ENCODE results near the gene TMED6.
A peak's percentile ranks its signal among the peaks of the same experiment; 100 is the strongest.

Gene TMED6

DNA sequence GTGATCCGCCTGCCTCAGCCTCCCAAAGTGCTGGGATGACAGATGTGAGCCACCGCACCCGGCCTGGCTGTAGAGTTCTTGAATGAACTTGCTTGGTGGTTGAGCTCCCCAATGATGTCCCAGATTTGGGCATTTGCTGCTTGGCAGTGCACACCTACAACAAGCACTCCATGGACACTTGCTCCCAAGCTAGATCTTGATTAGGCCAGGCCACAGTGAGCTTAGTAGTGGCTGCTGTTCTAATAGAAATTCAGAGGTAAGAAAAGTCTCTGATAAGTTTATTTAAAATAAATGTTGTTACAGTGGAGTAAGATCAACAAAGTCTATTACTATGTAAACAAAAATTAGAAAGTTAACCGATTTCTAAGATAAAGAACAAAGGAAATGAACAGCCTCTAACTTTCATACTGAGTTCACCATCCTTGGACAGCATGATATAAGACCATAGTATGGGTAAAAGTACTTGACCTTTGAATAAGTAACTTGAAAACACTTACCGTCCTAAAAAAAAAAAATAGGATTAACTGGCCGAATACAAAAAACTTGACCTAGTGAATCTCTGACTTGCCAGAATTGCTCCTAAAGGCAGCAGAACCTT lies 951 bp downstream of the TMED6 start:
- no peak for FAIRE-seq

GRCh38 chr16:69349536-69349935 lies 2.0 kb downstream of the TMED6 start:
- no peak for FAIRE-seq

GRCh38 chr16:69348222-69348621 lies 3.4 kb downstream of the TMED6 start:
- FAIRE-seq: no peak

GRCh38 chr16:69346683-69347082 lies 4.9 kb downstream of the TMED6 start:
- no peak for FAIRE-seq

- FAIRE-seq: no peak
Observed at GRCh38 chr16:69345923-69346322, 5.7 kb downstream of the TMED6 start.

GRCh38 chr16:69344171-69344570 lies 7.4 kb downstream of the TMED6 start:
- FAIRE-seq: no peak

DNA sequence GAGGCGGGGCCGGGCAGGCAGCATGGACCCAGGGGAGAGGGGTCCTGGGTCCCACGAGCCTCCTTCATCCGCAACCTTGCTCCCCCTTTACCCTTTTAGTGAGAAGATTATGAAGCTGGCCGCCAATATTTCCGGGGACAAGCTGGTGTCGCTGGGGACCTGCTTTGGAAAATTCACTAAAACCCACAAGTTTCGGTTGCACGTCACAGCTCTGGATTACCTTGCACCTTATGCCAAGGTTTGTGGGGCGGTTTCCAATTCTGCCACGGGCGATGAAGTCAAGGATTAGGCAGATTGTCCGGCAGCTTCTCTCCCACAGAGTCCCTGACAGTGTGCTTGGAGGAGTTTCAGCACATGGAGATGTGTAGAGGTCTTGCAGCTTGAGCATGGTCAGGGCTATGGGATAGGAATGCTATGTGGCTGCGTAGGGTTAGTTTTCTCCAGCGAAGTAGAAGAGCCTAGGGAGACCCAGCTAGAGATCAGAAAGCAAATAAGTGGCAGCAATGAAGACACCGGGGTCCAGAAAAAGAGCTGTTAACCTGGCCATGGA lies 11.4 kb downstream of the TMED6 start:
- FAIRE-seq: no peak

- FAIRE-seq: peak; percentile 18
Observed at GRCh38 chr16:69339289-69340094, 12.1 kb downstream of the TMED6 start, which contains the start of the genes COG8 and NIP7. Gene COG8, minus strand, starts transcription at chr16:69339564. Its CDS starts 12 bp downstream, at chr16:69339552. Gene NIP7, plus strand, starts transcription at chr16:69339772. Its CDS starts 58 bp downstream, at chr16:69339830.

- no peak for FAIRE-seq
Observed at GRCh38 chr16:69338557-69339288, 12.9 kb downstream of the TMED6 start.

- FAIRE-seq: no peak
Observed at GRCh38 chr16:69334696-69335095, 16.9 kb downstream of the TMED6 start.

DNA sequence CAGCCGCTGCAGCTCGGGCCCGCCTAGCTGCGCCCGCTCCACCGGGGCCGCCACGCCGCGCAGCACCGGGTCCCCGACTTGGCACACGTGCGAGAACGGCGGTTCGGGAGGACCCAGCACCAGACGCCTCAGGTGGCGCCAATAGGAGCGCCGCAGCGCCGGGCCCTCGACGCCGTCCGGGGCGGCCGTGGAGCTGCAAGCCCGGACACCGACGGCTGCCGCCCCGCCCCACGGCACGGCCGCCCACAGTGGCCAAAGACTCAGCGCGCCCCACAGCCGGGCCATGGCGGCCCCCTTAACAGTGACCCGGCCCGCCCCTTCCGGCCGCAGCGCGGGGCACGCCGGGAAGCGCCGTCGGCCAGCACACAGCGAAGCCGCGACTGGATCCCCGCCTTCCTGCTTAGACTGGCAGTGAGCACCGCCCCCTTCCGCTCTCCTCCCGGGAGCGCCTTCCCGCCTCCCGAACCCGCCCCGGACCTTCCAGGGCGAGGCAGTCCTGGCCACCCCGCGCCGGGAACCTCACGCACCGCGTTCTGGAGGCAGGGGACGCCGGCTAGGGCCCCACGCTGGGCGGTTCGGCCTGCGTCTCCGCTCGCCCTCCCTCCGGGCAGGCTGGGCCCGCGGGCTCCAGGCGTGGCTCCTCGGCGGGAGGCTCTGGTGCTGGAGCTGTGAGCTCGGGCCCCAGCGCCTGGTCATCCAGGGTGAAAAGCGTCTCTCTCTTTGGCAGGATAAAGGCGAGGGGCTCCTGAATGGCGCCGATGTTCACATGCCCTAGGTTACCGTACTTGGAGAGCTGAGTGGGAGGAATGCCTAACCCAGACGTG lies 21.1 kb downstream of the TMED6 start, which contains the start of gene PDF:
TSS of gene PDF (minus strand) at position 303 of the 824 bp plus-strand sequence. CDS start at position 285, 18 bp downstream.
- FAIRE-seq: no peak

DNA sequence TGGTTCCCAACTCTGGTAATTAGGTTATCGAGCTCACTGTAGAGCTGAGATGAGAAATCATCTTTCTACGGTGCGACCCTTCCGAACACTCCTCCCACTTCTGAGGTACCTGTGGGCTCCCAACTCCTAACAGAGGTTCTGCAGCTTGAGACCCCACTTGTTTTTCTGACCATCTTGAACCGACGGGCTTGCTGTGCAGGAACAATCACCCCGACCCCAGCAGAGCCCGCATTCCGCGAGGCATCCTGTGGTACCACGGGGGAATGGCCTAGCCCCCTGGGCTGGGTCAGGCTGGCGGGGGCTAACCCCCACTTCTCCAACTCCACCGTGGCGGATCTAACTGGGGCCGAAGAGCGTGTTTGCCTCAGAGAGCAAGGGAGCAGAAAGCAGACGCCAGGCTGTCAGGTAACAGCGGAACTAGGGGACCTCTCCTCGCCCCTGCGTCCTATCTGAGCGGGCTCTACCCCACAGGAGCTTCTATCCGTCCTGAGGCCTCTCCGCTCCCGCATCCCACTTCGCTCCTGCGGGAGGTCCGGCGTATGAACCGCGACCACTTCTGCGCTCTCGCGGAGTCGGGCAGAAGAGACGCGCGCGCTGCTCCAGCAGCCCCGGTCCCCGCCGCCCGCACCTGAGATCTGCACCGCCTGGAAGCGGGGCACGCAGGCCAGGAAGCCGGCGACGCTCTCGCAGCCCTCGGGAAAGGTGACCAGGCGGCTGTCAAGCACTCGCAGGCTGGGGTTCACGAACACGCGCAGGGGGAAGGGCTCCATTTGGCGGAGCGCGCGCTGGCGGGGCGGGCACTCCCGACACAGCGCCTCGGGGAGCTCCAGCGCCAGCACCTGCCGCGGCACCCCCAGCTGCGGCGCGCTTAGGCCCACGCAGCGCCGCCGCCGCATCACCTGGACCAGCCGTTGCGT lies 22.0 kb downstream of the TMED6 start:
- FAIRE-seq: no peak

DNA sequence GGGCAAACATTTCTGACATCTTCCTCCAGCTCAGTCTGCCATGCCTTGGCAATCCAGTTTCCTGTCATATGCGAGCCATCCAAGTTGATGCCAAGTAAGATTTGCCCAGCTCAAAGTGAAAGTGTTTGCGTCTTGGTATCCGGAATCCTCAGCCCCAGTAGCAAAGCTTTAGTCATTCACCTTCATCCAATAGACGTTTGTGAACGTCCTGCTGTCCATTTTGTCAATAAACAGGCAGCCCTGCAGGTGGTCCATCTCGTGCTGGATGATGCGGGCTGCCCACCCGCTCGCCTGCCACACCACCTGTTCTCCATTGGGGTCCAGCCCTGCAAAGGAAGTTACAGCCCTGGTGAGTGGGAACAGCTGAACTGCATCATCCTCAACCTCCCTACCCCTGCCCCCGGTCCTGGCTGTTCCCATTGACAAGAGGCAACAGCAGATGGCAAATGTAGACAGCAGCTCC lies 22.7 kb downstream of the TMED6 start:
- FAIRE-seq: no peak

DNA sequence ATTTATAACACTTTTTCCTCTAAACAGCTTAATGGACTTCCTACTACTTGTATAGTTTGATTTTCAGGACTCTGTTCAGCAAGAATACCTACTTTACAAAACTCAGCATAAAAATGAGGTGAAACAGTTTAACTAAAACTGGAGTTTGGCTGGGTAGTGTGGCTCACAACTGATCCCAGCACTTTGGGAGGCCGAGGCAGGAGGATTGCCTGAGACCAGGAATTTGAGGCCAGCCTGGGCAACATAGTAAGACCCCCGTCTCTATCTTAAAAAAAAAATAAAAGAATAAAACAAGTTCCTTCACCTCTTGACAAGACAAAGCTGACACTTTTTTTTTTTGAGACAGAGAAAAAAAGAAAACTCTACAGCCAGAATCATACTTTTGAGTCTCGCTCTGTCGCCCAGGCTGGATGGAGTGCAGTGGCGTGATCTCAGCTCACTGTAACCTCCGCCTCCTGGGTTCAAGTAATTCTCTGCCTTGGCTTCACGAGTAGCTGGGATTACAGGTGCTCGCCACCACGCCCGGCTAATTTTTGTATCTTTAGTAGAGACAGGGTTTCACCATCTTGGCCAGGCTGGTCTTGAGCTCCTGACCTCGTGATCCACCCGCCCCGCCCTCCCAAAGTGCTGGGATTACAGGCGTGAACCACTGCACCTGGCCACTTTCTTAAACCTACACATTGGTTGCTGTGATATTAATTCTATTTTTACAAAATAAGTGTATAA lies 23.8 kb downstream of the TMED6 start:
- FAIRE-seq: no peak

DNA sequence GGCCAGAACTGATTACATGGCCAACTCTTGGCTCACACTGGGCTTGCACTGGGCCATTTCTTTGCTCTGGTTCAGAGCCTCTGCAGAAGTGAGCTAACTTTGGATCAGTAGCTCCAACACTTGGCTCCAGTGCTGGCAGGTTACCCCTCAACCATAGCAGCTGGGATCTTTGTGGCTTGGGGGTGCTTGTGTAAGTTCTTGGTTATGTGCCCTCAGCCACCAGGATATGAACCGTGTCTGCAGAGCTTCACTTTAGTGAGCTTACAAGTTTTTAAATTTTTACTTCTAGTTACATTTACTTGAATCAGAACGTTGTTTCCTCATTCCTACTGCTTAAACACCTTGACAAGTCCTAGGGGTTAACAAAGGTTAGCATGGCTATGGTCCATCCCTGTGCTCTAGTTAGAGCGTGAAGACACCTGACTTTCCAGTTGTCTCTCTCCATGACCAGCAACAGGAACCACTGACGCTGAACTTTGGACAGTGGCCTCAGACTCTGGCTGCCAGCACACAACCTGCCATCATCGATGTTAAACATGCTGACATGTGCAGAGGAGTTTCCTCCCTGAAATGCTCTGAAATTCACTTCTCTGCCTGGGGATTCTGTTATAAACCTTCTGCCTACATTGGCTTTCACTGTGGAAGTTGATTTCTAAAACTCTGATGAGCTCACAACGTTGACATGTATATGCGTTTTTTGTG lies 25.3 kb downstream of the TMED6 start:
- no peak for FAIRE-seq

- FAIRE-seq: no peak
Observed at GRCh38 chr16:69325784-69326171, 25.8 kb downstream of the TMED6 start.

GRCh38 chr16:69324585-69325253 lies 26.9 kb downstream of the TMED6 start:
- no peak for FAIRE-seq

GRCh38 chr16:69324013-69324531 lies 27.5 kb downstream of the TMED6 start:
- no peak for FAIRE-seq

DNA sequence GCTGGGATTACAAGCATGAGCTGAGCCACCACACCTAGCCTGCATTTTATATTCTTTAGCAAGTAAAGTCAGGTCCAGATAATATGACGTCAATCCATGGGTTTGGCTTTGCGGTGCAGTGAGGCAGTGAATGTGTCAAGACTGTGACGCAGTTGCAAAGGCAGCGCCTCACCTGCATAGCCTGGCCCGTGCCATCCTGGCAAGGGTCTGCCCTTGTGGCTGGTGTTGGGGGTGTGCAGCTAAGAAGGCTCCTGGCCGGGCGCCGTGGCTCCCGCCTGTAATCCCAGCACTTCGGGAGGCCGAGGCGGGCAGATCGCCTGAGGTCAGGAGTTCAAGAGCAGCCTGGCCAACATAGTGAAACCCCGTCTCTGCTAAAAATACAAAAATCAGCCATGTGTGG lies 28.2 kb downstream of the TMED6 start:
- FAIRE-seq: no peak
